Measurements from ENCODE around the gene DDOST. TPM values are rescaled to one million over a fixed set of nuclear protein-coding genes. Genes with fewer than 3 reads are reported as not detected.

The DDOST gene
- total RNA-seq, 4 donors from 2014 or later, result 70.3 to 157 (median 105) TPM

DNA sequence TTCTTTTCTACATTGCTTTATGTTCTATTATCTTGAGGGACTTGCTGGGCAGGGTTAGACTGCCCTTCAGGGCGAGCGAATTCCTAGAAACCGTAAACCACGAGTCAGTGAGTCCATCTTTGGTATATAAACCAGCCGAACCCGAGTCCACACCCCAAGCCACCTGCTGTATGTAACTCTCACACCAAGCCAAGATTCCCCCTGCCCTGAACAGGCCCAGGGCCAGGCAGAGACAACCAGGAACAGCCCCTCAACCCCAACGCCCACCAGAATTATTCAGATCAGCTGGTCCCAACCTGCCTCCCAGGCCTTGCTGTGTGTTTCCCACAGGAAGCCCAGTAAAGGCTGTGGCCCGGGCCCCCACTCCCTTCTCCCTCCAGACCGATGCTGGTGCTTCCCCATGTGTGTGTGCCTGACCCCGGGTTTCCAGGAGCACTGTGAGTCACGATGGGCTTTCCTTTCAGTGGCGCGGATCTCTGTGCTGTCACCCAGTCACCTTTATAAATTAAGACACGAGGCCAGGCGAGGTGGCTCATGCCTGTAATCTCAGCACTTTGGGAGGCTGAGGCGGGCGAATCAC lies 39.6 kb upstream of the DDOST start:
- no peak for TF ChIP-seq POLR2AphosphoS5 (IDR thresholded peaks at IDR 0.05)
- no peak for TF ChIP-seq POLR2A (IDR thresholded peaks at IDR 0.05)
- intact Hi-C loops (cut with DNase I; ENCODE audit: low total_unique reads), result no loop called here
- Histone ChIP-seq H3K36me3 (no peaks in the 10 kb centered on the region), H3K27me3 (no peaks in the 10 kb centered on the region), H3K9me3 (no peaks in the 10 kb centered on the region), H3K4me1 (peaks cover 0 to 12% (median 6%) of the 10 kb centered on the region in 4 donors), H3K27ac (no peak overlapping the region), H3K4me3 (no peak overlapping the region)
- 64 to 77% methylated on average over 5 to 17 of the region's 17 CpGs for WGBS, 2 donors (ENCODE audit: low coverage in 1 of 2)
- in situ Hi-C loops (cut with MboI; ENCODE audit: low pct_ligation_motif_present in 1 of 4, low pct_unique_long_range_greater_than_20kb in 1 of 4, low sequenced_read_pairs in 3 of 4), result no loop called here
- no peak for DNase-seq

DNA sequence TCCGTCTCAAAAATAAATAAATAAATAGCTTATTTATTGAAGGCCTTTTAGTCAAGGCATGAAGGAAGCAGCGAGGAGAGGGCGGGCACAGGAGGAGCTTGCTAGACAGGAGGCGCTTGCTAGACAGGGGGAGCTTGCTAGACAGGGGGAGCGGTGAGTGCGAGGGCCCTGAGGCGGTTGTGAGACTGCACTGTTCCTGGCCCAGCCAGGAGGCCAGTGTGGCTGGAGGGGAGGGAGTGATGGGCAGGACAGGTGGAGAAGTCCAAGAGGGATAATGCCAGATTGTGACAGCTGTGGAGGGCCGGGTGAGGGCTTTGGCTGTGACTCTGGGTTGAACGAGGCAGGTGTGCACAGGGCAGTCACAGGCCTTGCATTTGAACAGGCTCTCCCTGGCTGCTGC lies 38.4 kb upstream of the DDOST start:
- 86% methylated on average over 9 of the region's 9 CpGs; no CpG with 5 or more reads in 1 of the 2 donors for WGBS, 2 donors (ENCODE audit: low coverage in 1 of 2)
- intact Hi-C loops (cut with DNase I; ENCODE audit: low total_unique reads) (loop anchor here (5.0 kb wide), 1 partner anchor 498 kb away; no protein-coding TSS in a partner anchor), in situ Hi-C loops (cut with MboI; ENCODE audit: low pct_ligation_motif_present in 1 of 4, low pct_unique_long_range_greater_than_20kb in 1 of 4, low sequenced_read_pairs in 3 of 4) (loop anchor here (10.0 to 25.0 kb wide), 3 partner anchors 488 to 513 kb away; partner anchors contain the start of gene EIF4G3 (in 1 of the 4))
- TF ChIP-seq CTCF (IDR thresholded peaks at IDR 0.05) (no peak), POLR2AphosphoS5 (IDR thresholded peaks at IDR 0.05) (no peak), POLR2A (IDR thresholded peaks at IDR 0.05) (no peak), EP300 (IDR thresholded peaks at IDR 0.05; ENCODE audit: low read depth) (no peak)
- H3K36me3 ChIP-seq, result no peaks in the 10 kb centered on the region
- no peak for DNase-seq
- H3K27me3 ChIP-seq, result no peaks in the 10 kb centered on the region
- H3K4me1 ChIP-seq, result peaks cover 0 to 12% (median 6%) of the 10 kb centered on the region in 4 donors
- H3K4me3 ChIP-seq, result no peak overlapping the region
- H3K27ac ChIP-seq, result no peak overlapping the region
- no peaks in the 10 kb centered on the region for H3K9me3 ChIP-seq

DNA sequence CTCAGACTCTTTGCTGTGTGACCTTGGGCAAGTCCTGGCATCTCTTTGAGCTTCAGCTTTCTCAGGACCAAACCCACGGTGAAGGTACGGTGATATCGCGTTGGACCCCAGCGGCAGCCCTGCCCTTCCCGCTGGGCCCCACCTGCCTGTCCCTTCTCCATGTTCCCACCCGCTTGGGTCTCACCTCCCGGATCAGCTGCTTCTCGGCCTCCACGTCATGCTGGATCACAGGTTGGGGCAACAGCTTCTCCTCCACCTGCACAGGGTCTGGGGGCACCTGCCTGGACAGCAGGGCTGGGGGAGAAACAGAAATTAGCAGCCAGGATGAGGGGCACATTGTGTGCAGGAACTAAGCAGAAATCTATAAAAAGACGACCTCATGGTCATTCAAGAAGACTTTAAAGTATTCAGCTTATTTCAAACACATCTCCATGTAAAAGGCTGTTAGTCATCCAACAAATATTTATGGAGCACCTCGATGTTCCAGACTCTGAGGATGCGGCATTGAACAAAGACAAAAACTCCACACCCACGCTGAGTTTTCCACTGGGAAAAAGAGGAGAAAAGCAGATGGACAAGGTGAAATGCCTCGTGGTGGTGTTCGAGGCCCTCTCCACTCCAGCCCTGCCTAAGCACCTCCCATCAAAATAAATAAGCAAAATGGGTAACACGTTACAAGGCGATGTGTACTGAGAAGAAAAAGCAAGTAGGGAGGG lies 37.2 kb upstream of the DDOST start:
- Histone ChIP-seq H3K4me3 (no peak overlapping the region), H3K4me1 (peaks cover 0 to 12% (median 6%) of the 10 kb centered on the region in 4 donors), H3K9me3 (no peaks in the 10 kb centered on the region), H3K36me3 (no peaks in the 10 kb centered on the region), H3K27me3 (no peaks in the 10 kb centered on the region), H3K27ac (peak overlapping the region in 1 of 4 donors; percentile 80)
- WGBS, 2 donors (ENCODE audit: low coverage in 1 of 2), result 47 to 76% methylated on average over 2 to 18 of the region's 18 CpGs
- in situ Hi-C loops (cut with MboI; ENCODE audit: low pct_ligation_motif_present in 1 of 4, low pct_unique_long_range_greater_than_20kb in 1 of 4, low sequenced_read_pairs in 3 of 4), result loop anchor here (10.0 to 25.0 kb wide), 3 partner anchors 489 to 514 kb away; partner anchors contain the start of gene EIF4G3 (in 1 of the 4)
- no peak for DNase-seq
- TF ChIP-seq EP300 (IDR thresholded peaks at IDR 0.05; ENCODE audit: low read depth), result no peak
- no peak for TF ChIP-seq POLR2A (IDR thresholded peaks at IDR 0.05)
- TF ChIP-seq CTCF (IDR thresholded peaks at IDR 0.05), result no peak
- no peak for TF ChIP-seq POLR2AphosphoS5 (IDR thresholded peaks at IDR 0.05)
- intact Hi-C loops (cut with DNase I; ENCODE audit: low total_unique reads), result loop anchor here (5.0 kb wide), 1 partner anchor 499 kb away; no protein-coding TSS in a partner anchor

DNA sequence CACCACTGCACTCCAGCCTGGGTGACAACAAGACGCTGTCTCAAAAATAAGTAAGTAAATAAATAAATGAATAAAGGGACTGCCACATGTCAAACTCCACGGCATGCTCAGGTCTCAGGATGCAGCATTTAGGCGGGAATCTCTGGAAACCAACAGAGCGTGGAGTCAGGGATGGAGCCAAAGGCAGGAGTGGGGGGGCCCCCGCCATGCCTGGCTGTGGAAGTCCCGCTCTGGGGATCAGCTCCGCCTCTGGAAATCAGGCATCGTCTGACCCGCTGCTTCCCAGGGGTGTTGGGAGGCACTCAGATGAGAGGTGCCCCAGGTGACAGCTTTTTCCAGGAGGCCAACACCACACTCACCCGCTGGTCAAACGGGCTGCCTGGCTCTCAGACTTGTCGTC lies 36.4 kb upstream of the DDOST start:
- no peaks in the 10 kb centered on the region for H3K36me3 ChIP-seq
- no peaks in the 10 kb centered on the region for H3K9me3 ChIP-seq
- peaks cover 0 to 12% (median 6%) of the 10 kb centered on the region in 4 donors for H3K4me1 ChIP-seq
- peak overlapping the region in 3 of 4 donors; percentile 63 to 84 (median 80) for H3K27ac ChIP-seq
- in situ Hi-C loops (cut with MboI; ENCODE audit: low pct_ligation_motif_present in 1 of 4, low pct_unique_long_range_greater_than_20kb in 1 of 4, low sequenced_read_pairs in 3 of 4) (loop anchor here (10.0 to 25.0 kb wide), 3 partner anchors 490 to 515 kb away; partner anchors contain the start of gene EIF4G3 (in 1 of the 4)), intact Hi-C loops (cut with DNase I; ENCODE audit: low total_unique reads) (loop anchor here (5.0 kb wide), 1 partner anchor 500 kb away; no protein-coding TSS in a partner anchor)
- H3K27me3 ChIP-seq, result no peaks in the 10 kb centered on the region
- WGBS, 2 donors (ENCODE audit: low coverage in 1 of 2), result 78 to 79% methylated on average over 6 to 12 of the region's 12 CpGs
- TF ChIP-seq POLR2AphosphoS5 (IDR thresholded peaks at IDR 0.05) (no peak), EP300 (IDR thresholded peaks at IDR 0.05; ENCODE audit: low read depth) (no peak), POLR2A (IDR thresholded peaks at IDR 0.05) (no peak), CTCF (IDR thresholded peaks at IDR 0.05) (no peak)
- DNase-seq, result no peak
- no peak overlapping the region for H3K4me3 ChIP-seq

Measured in transverse colon (tissue), 4 donors.